NCI-H1092 treated with DMSO at 0.1 percent for 48 hours (cell line): ENCODE results near the gene SLC26A11.

Experiments used
- DNase-seq: peaks from one replicate; lab custom pipeline; 2025; lab: John Stamatoyannopoulos, UW

The SLC26A11 gene

GRCh38 chr17:80217703-80218362 is 2.4 kb upstream of the SLC26A11 start:
- no peak for DNase-seq

GRCh38 chr17:80218391-80218790 is 1.8 kb upstream of the SLC26A11 start:
- no peak for DNase-seq

- peak; percentile 49 for DNase-seq
Observed at GRCh38 chr17:80219013-80219762, 1.0 kb upstream of the SLC26A11 start.

GRCh38 chr17:80219763-80220053 is 519 bp upstream of the SLC26A11 start:
- no peak for DNase-seq

- peak; percentile 6 for DNase-seq
Observed at GRCh38 chr17:80220736-80221215, 549 bp downstream of the SLC26A11 start.

GRCh38 chr17:80221351-80222105 is 1.3 kb downstream of the SLC26A11 start:
- no peak for DNase-seq

GRCh38 chr17:80222376-80223141 is 2.3 kb downstream of the SLC26A11 start:
- no peak for DNase-seq

GRCh38 chr17:80223142-80223815 is 3.1 kb downstream of the SLC26A11 start:
- DNase-seq = no peak

- no peak for DNase-seq
Observed at GRCh38 chr17:80223838-80224497, 3.7 kb downstream of the SLC26A11 start.

GRCh38 chr17:80224683-80225082 is 4.5 kb downstream of the SLC26A11 start:
- no peak for DNase-seq

GRCh38 chr17:80225230-80225629 is 5.0 kb downstream of the SLC26A11 start:
- no peak for DNase-seq

GRCh38 chr17:80227156-80227555 is 6.9 kb downstream of the SLC26A11 start:
- no peak for DNase-seq

- DNase-seq = no peak
Observed at GRCh38 chr17:80227666-80228065, 7.4 kb downstream of the SLC26A11 start.

GRCh38 chr17:80228477-80228876 is 8.2 kb downstream of the SLC26A11 start:
- no peak for DNase-seq

GRCh38 chr17:80229011-80229410 is 8.8 kb downstream of the SLC26A11 start:
- no peak for DNase-seq

- no peak for DNase-seq
Observed at GRCh38 chr17:80232438-80232837, 12.2 kb downstream of the SLC26A11 start.

GRCh38 chr17:80233202-80233601 is 13.0 kb downstream of the SLC26A11 start:
- DNase-seq = no peak

- DNase-seq = no peak
Observed at GRCh38 chr17:80236911-80237310, 16.7 kb downstream of the SLC26A11 start.

GRCh38 chr17:80237386-80237785 is 17.2 kb downstream of the SLC26A11 start:
- DNase-seq = no peak

- DNase-seq = no peak
Observed at GRCh38 chr17:80242505-80242904, 22.3 kb downstream of the SLC26A11 start.
